ENCODE measurements around the gene FMNL3.

Gene FMNL3

DNA sequence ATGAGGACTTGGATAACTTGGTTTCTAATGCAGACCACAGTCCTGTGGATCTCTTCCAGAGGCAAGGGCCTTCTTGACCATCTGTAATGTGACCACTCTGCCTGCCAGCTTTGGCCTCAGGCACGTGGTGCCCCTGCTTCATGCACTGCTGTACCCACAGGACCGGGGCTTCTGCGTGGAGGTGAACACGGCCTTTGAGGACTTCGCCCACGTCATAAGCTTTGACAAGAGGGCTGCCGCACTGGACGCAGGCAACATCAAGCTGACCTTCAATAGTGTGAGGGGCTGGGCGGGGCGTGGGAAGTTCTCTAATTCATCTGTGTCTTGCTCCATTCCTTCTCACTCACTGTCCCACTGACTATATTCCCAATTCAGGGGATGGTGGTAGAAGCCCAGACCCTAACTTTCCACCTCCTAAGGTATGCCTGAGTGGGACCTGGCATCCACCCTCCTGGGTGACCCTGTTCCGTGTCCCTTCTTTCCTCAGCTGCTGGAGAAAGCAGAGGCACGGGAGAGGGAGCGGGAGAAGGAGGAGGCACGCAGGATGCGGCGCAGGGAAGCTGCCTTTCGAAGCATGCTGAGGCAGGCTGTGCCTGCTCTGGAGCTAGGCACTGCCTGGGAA is 65.3 kb downstream of the FMNL3 start:
- Histone ChIP-seq H3K4me3 (ENCODE audit: low read depth, low read length) (no peak overlapping the region), H3K27me3 (replicated peaks) (no peaks in the 10 kb centered on the region), H3K27ac (no peak overlapping the region), H3K36me3 (replicated peaks) (peaks cover 44% of the 10 kb centered on the region)
- no peak for DNase-seq
- TF ChIP-seq, protein P1, sequence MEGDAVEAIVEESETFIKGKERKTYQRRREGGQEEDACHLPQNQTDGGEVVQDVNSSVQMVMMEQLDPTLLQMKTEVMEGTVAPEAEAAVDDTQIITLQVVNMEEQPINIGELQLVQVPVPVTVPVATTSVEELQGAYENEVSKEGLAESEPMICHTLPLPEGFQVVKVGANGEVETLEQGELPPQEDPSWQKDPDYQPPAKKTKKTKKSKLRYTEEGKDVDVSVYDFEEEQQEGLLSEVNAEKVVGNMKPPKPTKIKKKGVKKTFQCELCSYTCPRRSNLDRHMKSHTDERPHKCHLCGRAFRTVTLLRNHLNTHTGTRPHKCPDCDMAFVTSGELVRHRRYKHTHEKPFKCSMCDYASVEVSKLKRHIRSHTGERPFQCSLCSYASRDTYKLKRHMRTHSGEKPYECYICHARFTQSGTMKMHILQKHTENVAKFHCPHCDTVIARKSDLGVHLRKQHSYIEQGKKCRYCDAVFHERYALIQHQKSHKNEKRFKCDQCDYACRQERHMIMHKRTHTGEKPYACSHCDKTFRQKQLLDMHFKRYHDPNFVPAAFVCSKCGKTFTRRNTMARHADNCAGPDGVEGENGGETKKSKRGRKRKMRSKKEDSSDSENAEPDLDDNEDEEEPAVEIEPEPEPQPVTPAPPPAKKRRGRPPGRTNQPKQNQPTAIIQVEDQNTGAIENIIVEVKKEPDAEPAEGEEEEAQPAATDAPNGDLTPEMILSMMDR (IDR thresholded peaks at IDR 0.05; ENCODE audit: low read depth, low read length, missing control alignments), result no peak
- in situ Hi-C loops (cut with HindIII; ENCODE audit: low pct_ligation_motif_present, low sequenced_read_pairs), result loop anchor here (5.0 kb wide), 1 partner anchor 65 kb away; the partner anchor contains the start of gene FMNL3

DNA sequence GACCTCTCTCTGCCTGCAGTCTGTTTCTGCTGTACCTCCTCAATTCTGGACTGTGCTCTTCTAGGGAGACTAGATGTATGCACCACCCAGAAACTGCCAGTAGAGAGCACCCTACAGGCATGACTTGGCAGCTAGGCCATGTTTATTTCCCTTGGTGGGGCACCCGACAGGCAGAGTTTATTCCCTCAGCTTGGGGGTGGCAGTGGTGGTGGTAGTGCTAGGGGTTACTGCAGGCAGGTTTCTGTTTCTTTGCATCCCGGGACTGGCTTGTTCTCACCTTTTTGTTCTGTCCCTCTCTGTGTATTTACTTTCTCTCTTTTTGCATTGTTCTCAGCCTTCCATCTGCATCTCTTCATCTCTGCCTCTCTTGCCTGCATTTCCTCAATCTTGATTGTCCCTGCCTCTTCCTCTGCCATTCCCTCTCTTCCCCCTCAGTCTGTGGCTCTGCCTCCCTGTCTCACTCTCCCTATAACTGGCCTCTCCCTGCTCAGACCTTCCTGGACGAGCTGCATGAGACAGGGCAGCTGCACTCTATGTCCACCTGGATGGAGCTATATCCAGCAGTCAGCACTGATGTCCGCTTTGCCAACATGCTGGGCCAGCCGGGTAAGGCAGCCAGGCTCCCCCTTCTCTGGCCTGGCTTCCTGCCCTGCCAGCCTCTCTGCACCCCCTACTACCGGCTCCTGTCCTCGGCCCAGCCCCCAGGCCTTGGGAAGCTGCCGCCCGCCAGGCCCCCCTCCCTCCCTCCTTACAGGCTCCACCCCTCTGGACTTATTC is 70.0 kb downstream of the FMNL3 start:
- no peak overlapping the region for H3K4me3 ChIP-seq (ENCODE audit: low read depth, low read length)
- H3K36me3 ChIP-seq (replicated peaks), result peaks cover 6% of the 10 kb centered on the region
- TF ChIP-seq, protein P1 (IDR thresholded peaks at IDR 0.05; ENCODE audit: low read depth, low read length, missing control alignments), result peak; percentile 90
- in situ Hi-C loops (cut with HindIII; ENCODE audit: low pct_ligation_motif_present, low sequenced_read_pairs), result no loop called here
- no peak overlapping the region for H3K27ac ChIP-seq
- peak; percentile 76 for DNase-seq
- H3K27me3 ChIP-seq (replicated peaks), result no peaks in the 10 kb centered on the region

DNA sequence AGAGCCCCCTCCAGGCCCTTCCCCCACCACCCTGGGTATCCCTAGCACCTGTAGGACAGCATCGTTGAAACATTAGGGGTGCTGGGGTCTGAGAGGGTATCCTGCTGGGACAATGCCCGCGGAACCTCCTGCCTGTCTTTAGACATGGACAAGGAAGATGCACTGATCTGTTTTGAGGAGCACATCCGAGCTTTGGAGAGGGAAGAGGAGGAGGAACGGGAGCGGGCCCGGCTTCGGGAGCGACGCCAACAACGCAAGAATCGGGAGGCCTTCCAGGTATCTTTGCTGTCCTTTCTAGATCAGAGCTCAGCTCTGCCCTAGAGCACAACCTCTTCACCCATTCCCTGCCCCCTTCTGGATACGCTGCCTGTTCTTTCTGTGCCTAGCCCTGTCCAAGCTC is 70.6 kb downstream of the FMNL3 start:
- no peak for DNase-seq
- TF ChIP-seq, protein P1 (IDR thresholded peaks at IDR 0.05; ENCODE audit: low read depth, low read length, missing control alignments), result no peak
- in situ Hi-C loops (cut with HindIII; ENCODE audit: low pct_ligation_motif_present, low sequenced_read_pairs), result no loop called here
- Histone ChIP-seq H3K27me3 (replicated peaks) (no peaks in the 10 kb centered on the region), H3K4me3 (ENCODE audit: low read depth, low read length) (no peak overlapping the region), H3K36me3 (replicated peaks) (peaks cover 4% of the 10 kb centered on the region), H3K27ac (no peak overlapping the region)

DNA sequence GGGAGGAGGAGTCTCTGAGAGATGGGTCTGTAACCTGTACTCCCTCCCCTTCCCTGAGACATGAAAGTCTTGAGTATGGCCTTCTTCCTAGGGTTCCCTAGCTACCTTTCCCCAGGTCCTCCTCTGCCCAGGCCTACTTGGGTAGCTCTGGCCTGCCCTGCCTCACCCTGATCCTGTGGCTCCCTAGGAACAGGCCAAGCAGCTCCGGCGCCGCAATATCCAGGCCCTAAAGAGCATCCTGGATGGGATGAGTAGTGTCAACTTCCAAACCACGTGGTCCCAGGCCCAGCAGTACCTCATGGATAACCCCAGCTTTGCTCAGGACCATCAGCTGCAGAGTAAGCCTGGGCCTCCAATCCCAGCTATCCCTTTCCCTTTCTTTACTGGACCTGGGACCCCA is 71.5 kb downstream of the FMNL3 start:
- TF ChIP-seq, protein P1 (IDR thresholded peaks at IDR 0.05; ENCODE audit: low read depth, low read length, missing control alignments), result no peak
- Histone ChIP-seq H3K27ac (no peak overlapping the region), H3K36me3 (replicated peaks) (peaks cover under 1% of the 10 kb centered on the region), H3K4me3 (ENCODE audit: low read depth, low read length) (no peak overlapping the region), H3K27me3 (replicated peaks) (no peaks in the 10 kb centered on the region)
- DNase-seq, result no peak
- in situ Hi-C loops (cut with HindIII; ENCODE audit: low pct_ligation_motif_present, low sequenced_read_pairs), result no loop called here

DNA sequence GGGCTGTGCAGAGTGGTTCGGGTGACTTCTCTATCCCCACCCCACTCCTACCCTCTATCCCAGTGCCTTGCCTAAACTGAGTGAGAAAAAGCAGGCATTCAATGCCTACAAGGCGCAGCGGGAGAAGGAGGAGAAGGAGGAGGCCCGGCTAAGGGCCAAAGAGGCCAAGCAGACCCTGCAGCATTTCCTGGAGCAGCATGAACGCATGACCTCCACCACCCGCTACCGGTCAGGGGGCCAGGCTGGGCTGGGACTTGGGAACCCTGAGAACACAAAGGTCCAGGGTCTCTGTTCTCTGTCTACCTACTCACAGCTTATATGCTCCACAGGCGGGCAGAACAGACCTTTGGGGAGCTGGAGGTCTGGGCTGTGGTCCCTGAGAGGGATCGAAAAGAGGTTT is 72.2 kb downstream of the FMNL3 start:
- Histone ChIP-seq H3K27ac (no peak overlapping the region), H3K36me3 (replicated peaks) (no peaks in the 10 kb centered on the region), H3K27me3 (replicated peaks) (no peaks in the 10 kb centered on the region), H3K4me3 (ENCODE audit: low read depth, low read length) (no peak overlapping the region)
- TF ChIP-seq, protein P1 (IDR thresholded peaks at IDR 0.05; ENCODE audit: low read depth, low read length, missing control alignments), result no peak
- in situ Hi-C loops (cut with HindIII; ENCODE audit: low pct_ligation_motif_present, low sequenced_read_pairs), result no loop called here
- DNase-seq, result no peak
